Peyer's patch (tissue), 4 donors: Measurements from ENCODE around the gene TSPAN4.

Experiments used
- POLR2A ChIP-seq, 2 donors: fragments of 450-650 bp; IDR thresholded peaks; one replicate each; pipeline ENCODE4 v1.5.1; 2017; ENCODE audit warnings: antibody characterized with exemption in 2 of 2, mild to moderate bottlenecking in 2 of 2, moderate library complexity in 2 of 2
- TF ChIP-seq, protein P1 (sequence below), 6 experiments: fragments of 450-650 bp in 4 of 6; fragments of 200-600 bp in 2 of 6; sonication (generic) in 1 of 6; IDR thresholded peaks; one replicate each; pipeline ENCODE4 v1.5.1; 2017 to 2019; ENCODE audit warnings: antibody characterized with exemption in 6 of 6, mild to moderate bottlenecking in 3 of 6, moderate library complexity in 1 of 6

DNA sequence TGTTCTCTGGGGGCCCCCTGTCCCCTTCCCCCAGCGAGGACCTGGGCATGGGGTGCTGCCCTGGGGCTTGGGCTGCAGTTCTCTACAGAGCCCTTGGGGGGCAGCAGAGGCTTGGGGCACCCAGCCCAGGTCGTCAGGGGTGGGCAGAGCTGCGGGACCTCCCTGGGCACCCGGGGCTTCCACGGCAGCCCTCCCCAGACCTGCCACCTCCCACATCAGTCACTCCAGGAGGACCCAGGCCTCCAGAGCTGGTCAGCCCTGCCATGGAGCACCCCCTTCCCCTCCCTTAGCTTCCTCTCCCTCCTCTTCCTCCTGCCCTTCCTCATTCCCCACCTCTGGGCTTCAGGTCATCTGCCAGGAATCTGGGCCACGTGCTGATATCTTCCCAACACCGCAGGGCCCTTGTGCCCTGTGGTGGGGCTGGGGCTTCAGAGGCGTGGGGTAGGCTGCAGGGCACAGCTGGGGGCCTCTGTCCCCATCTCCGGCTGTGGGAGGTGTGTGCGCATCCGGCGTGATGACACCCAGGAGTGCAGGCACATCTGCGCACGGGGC lies 5.8 kb downstream of the TSPAN4 start:
- TF ChIP-seq, protein P1, sequence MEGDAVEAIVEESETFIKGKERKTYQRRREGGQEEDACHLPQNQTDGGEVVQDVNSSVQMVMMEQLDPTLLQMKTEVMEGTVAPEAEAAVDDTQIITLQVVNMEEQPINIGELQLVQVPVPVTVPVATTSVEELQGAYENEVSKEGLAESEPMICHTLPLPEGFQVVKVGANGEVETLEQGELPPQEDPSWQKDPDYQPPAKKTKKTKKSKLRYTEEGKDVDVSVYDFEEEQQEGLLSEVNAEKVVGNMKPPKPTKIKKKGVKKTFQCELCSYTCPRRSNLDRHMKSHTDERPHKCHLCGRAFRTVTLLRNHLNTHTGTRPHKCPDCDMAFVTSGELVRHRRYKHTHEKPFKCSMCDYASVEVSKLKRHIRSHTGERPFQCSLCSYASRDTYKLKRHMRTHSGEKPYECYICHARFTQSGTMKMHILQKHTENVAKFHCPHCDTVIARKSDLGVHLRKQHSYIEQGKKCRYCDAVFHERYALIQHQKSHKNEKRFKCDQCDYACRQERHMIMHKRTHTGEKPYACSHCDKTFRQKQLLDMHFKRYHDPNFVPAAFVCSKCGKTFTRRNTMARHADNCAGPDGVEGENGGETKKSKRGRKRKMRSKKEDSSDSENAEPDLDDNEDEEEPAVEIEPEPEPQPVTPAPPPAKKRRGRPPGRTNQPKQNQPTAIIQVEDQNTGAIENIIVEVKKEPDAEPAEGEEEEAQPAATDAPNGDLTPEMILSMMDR (IDR thresholded peaks at IDR 0.05): peak; percentile 82 to 92 (median 88)
- TF ChIP-seq POLR2A (IDR thresholded peaks at IDR 0.05): no peak
